ENCODE results near the gene SNAI3. TPM values are rescaled to one million over a fixed set of nuclear protein-coding genes. Genes with fewer than 3 reads are reported as not detected.

Gene SNAI3
- total and polyA plus RNA-seq, 9 donors, result 3.8 to 11.8 (median 7.2) TPM

DNA sequence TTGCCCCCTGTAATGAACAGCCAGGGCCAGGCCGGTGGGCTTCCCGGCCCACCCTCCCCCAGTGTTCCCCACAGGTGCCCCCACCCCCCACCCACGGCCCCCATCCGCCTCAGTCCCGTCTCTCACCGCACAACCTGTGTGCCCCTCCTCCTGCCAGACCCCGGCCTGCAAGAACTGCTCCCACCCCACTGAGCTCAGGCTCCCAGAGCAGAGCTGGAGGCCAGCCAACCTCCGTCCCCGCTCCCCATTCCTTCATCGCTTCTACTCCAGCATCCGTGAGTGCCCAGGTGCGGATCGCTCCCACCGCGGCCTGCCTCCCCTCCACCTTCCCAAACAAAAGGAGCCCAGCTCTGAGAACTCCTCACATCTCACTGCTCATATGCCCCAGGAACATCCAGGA lies 27.6 kb downstream of the SNAI3 start:
- Histone ChIP-seq H3K36me3 (ENCODE audit: control insufficient read depth, insufficient read depth, low read length) (peaks cover 48% of the 10 kb centered on the region), H3K27me3 (ENCODE audit: control insufficient read depth, insufficient read depth, low read length) (no peaks in the 10 kb centered on the region), H3K4me1 (ENCODE audit: control insufficient read depth, insufficient read depth, low read length) (peaks cover 10% of the 10 kb centered on the region), H3K27ac (ENCODE audit: low read length) (no peak overlapping the region), H3K4me3 (ENCODE audit: low read length) (no peak overlapping the region), H3K9me3 (replicated peaks; ENCODE audit: control insufficient read depth, low read depth, low read length) (no peaks in the 10 kb centered on the region)
- no peak for DNase-seq
- WGBS (ENCODE audit: insufficient coverage), result 67% methylated on average over 10 of the region's 15 CpGs

GRCh38 chr16:88657371-88657770 lies 28.9 kb downstream of the SNAI3 start:
- no peak for DNase-seq
- Histone ChIP-seq H3K4me3 (ENCODE audit: low read length) (no peak overlapping the region), H3K4me1 (ENCODE audit: control insufficient read depth, insufficient read depth, low read length) (peaks cover 8% of the 10 kb centered on the region), H3K36me3 (ENCODE audit: control insufficient read depth, insufficient read depth, low read length) (peaks cover 61% of the 10 kb centered on the region), H3K27ac (ENCODE audit: low read length) (no peak overlapping the region), H3K27me3 (ENCODE audit: control insufficient read depth, insufficient read depth, low read length) (no peaks in the 10 kb centered on the region), H3K9me3 (replicated peaks; ENCODE audit: control insufficient read depth, low read depth, low read length) (no peaks in the 10 kb centered on the region)
- whole genome bisulfite sequencing (ENCODE audit: insufficient coverage), result 88% methylated on average over 19 of the region's 19 CpGs

DNA sequence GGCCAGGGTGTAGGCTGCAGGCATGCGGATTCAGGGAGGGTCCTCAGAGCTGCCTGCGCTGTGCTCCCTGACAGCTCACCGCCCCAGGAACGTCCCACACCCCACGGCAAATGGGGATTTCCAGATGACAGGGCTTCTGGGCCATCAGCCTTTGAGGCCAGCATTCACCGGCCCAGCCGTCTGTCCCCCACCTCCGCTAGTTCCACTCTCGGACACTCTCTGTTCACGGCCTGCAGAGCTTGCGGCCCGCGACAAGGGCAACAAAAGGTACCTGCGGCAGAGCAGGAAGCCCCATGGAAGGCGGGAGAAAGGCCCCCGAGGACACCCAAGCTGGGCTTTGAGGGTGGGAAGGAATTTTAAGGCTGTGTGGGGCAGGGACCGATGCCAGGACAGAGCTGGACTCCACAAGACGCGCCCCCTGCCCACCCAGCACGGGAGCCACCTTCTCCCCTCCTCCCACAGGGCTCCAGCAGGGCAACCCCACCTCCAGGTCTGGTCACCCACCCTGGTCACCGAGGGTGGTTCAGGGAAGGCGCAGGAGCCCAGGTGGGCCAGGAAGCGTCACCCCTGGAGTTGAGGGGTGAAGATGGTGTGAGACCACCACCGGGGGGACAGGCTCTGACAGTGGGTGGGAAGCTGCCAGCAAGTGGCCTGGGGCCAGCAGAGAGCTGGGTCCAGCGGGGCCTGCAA lies 29.9 kb downstream of the SNAI3 start:
- Histone ChIP-seq H3K9me3 (replicated peaks; ENCODE audit: control insufficient read depth, low read depth, low read length) (no peaks in the 10 kb centered on the region), H3K36me3 (ENCODE audit: control insufficient read depth, insufficient read depth, low read length) (peaks cover 65% of the 10 kb centered on the region), H3K27me3 (ENCODE audit: control insufficient read depth, insufficient read depth, low read length) (no peaks in the 10 kb centered on the region), H3K4me3 (ENCODE audit: low read length) (no peak overlapping the region), H3K4me1 (ENCODE audit: control insufficient read depth, insufficient read depth, low read length) (peaks cover 6% of the 10 kb centered on the region), H3K27ac (ENCODE audit: low read length) (no peak overlapping the region)
- WGBS (ENCODE audit: insufficient coverage), result 84% methylated on average over 18 of the region's 25 CpGs
- DNase-seq, result no peak

DNA sequence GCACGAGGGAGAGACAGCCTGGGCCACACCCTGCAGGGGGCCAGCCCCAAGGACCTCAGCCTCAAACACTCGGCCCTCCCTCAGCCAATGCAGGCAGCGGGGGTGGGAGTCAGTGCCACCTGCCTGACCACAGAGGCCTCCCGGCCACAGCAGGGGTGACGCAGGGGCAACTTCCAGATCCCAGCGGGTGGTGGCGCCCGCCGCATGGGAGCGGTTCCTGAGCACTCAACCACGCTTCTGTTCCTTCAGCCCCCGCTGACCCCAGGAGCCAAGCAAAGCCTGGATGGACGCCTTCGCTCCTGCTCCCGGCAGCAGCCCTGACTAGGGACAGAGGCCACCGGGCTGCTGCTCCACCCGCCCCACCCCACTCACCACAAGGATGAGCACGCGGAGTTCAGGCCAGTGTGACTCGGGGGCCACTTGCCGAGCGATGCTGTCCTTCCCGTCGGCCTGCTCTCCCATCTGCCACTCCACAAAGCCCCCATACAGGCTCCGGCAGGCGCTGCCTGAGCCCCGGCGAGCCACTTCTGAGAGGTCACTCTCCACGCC lies 30.5 kb downstream of the SNAI3 start:
- Histone ChIP-seq H3K4me1 (ENCODE audit: control insufficient read depth, insufficient read depth, low read length) (peaks cover 10% of the 10 kb centered on the region), H3K36me3 (ENCODE audit: control insufficient read depth, insufficient read depth, low read length) (peaks cover 65% of the 10 kb centered on the region), H3K9me3 (replicated peaks; ENCODE audit: control insufficient read depth, low read depth, low read length) (no peaks in the 10 kb centered on the region), H3K4me3 (ENCODE audit: low read length) (no peak overlapping the region), H3K27me3 (ENCODE audit: control insufficient read depth, insufficient read depth, low read length) (no peaks in the 10 kb centered on the region), H3K27ac (ENCODE audit: low read length) (no peak overlapping the region)
- no peak for DNase-seq
- 89% methylated on average over 29 of the region's 29 CpGs for WGBS (ENCODE audit: insufficient coverage)

DNA sequence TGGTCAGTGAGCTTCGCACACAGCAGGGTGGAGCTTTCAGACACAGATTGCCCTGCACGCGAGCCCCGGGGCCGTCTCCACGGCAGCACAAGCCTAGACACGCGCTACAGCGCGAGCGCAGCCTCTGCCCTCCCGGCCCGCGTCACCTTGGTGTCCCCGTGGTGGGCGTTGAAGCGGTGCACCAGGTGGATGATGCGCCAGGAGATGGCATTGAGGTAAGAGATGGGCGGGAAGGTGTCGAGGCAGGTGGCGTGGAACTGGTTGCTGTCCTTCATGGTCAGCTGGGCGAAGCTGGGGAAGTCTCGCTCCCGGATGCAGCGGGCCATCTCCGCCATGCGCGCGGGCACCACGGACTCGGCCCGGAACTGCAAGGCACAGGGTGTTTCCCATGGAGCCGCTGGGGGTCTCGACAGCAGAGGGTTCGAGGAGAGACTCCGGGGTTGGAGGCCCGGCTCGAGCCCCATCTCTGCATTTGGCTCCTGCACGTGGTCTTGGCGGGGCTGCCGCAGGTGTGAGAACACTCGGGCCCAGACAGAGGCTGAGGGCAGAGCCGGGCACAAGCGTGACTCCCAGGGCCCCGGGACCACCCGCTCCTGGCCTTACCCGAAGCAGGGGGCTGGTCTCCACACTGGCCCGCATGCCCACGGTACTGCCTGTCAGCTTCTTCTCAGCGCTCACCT lies 31.1 kb downstream of the SNAI3 start:
- no peaks in the 10 kb centered on the region for H3K27me3 ChIP-seq (ENCODE audit: control insufficient read depth, insufficient read depth, low read length)
- DNase-seq, result no peak
- no peak overlapping the region for H3K27ac ChIP-seq (ENCODE audit: low read length)
- 95% methylated on average over 50 of the region's 50 CpGs for WGBS (ENCODE audit: insufficient coverage)
- no peak overlapping the region for H3K4me3 ChIP-seq (ENCODE audit: low read length)
- peaks cover 65% of the 10 kb centered on the region for H3K36me3 ChIP-seq (ENCODE audit: control insufficient read depth, insufficient read depth, low read length)
- no peaks in the 10 kb centered on the region for H3K9me3 ChIP-seq (replicated peaks; ENCODE audit: control insufficient read depth, low read depth, low read length)
- peaks cover 15% of the 10 kb centered on the region for H3K4me1 ChIP-seq (ENCODE audit: control insufficient read depth, insufficient read depth, low read length)

- DNase-seq, result no peak
- Histone ChIP-seq H3K9me3 (replicated peaks; ENCODE audit: control insufficient read depth, low read depth, low read length) (no peaks in the 10 kb centered on the region), H3K27ac (ENCODE audit: low read length) (no peak overlapping the region), H3K27me3 (ENCODE audit: control insufficient read depth, insufficient read depth, low read length) (no peaks in the 10 kb centered on the region), H3K4me1 (ENCODE audit: control insufficient read depth, insufficient read depth, low read length) (peaks cover 22% of the 10 kb centered on the region), H3K36me3 (ENCODE audit: control insufficient read depth, insufficient read depth, low read length) (peaks cover 65% of the 10 kb centered on the region), H3K4me3 (ENCODE audit: low read length) (no peak overlapping the region)
- WGBS (ENCODE audit: insufficient coverage), result 84% methylated on average over 23 of the region's 28 CpGs
Observed at GRCh38 chr16:88654363-88655052, 31.8 kb downstream of the SNAI3 start.

DNA sequence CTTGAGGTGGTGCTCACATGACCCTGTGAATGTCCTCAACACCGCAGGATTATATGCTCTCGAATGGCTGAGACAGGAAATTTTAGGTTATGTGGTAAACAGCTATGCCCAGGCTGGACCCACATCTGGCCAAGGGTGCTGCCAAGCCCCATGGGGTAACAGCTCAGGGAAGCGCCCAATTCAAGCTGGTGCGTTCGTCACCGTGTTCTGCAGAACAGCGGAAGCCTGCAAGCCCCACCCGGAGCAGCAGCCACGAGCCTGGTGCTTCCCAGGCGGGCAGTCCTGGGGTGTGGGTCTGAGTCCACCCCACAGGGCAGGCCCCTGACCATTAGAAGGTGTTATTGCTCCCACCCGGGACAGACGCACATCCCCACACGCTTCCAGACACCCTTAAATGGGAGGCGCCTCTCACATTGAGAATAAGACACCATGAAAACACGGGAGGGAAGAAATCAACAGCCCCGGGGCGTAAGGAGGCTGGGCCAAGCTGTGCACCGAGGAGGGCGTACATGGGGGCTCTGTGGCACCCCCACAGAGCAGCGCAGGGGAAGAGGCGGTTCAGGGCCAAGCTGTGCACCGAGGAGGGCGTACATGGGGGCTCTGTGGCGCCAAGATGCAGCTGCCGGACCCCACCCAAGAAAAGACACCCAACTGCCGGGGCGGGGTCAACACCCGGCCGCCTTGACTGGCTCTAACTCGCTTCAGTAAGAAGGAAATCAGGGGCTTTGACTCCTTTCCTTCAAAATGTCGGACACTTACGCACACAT lies 32.5 kb downstream of the SNAI3 start:
- Histone ChIP-seq H3K36me3 (ENCODE audit: control insufficient read depth, insufficient read depth, low read length) (peaks cover 65% of the 10 kb centered on the region), H3K9me3 (replicated peaks; ENCODE audit: control insufficient read depth, low read depth, low read length) (no peaks in the 10 kb centered on the region)
- WGBS (ENCODE audit: insufficient coverage), result 79% methylated on average over 32 of the region's 32 CpGs

GRCh38 chr16:88653101-88653500 lies 33.2 kb downstream of the SNAI3 start:
- H3K27me3 ChIP-seq (ENCODE audit: control insufficient read depth, insufficient read depth, low read length), result no peaks in the 10 kb centered on the region
- peaks cover 27% of the 10 kb centered on the region for H3K4me1 ChIP-seq (ENCODE audit: control insufficient read depth, insufficient read depth, low read length)
- 81% methylated on average over 13 of the region's 13 CpGs for WGBS (ENCODE audit: insufficient coverage)
- H3K36me3 ChIP-seq (ENCODE audit: control insufficient read depth, insufficient read depth, low read length), result peaks cover 63% of the 10 kb centered on the region
- no peaks in the 10 kb centered on the region for H3K9me3 ChIP-seq (replicated peaks; ENCODE audit: control insufficient read depth, low read depth, low read length)
- H3K27ac ChIP-seq (ENCODE audit: low read length), result no peak overlapping the region
- DNase-seq, result no peak
- H3K4me3 ChIP-seq (ENCODE audit: low read length), result no peak overlapping the region

More for the DNA sequence above, 32.5 kb downstream of the SNAI3 start:
- no peaks in the 10 kb centered on the region for H3K27me3 ChIP-seq (ENCODE audit: control insufficient read depth, insufficient read depth, low read length)
- H3K4me1 ChIP-seq (ENCODE audit: control insufficient read depth, insufficient read depth, low read length), result peaks cover 27% of the 10 kb centered on the region
- DNase-seq, result no peak
- no peak overlapping the region for H3K27ac ChIP-seq (ENCODE audit: low read length)
- H3K4me3 ChIP-seq (ENCODE audit: low read length), result no peak overlapping the region

- H3K36me3 ChIP-seq (ENCODE audit: control insufficient read depth, insufficient read depth, low read length), result peaks cover 60% of the 10 kb centered on the region
- DNase-seq, result no peak
- WGBS (ENCODE audit: insufficient coverage), result 91% methylated on average over 2 of the region's 8 CpGs
- H3K27ac ChIP-seq (ENCODE audit: low read length), result no peak overlapping the region
- H3K4me1 ChIP-seq (ENCODE audit: control insufficient read depth, insufficient read depth, low read length), result peaks cover 27% of the 10 kb centered on the region
- H3K27me3 ChIP-seq (ENCODE audit: control insufficient read depth, insufficient read depth, low read length), result no peaks in the 10 kb centered on the region
- no peaks in the 10 kb centered on the region for H3K9me3 ChIP-seq (replicated peaks; ENCODE audit: control insufficient read depth, low read depth, low read length)
- no peak overlapping the region for H3K4me3 ChIP-seq (ENCODE audit: low read length)
Observed at GRCh38 chr16:88652762-88653063, 33.6 kb downstream of the SNAI3 start.

Measured in muscle of leg (tissue), 11 donors.